Calu3 (cell line): ENCODE measurements around the gene ADCYAP1. TPM values are rescaled to one million over a fixed set of nuclear protein-coding genes. Genes with fewer than 3 reads are reported as not detected.

Experiments
- BruUV-seq: library from RNA; stranded (reverse); fragments of 400-500 nt; replicated peaks from 2 replicates; lab custom pipeline; 2021; lab: Mats Ljungman, UMichigan
- CTCF ChIA-PET: fragments of 300-600 bp; sonication (Branson Sonifier 250); formaldehyde crosslinking; loops from one replicate; lab custom pipeline; 2022; ENCODE audit warnings: antibody characterized with exemption; lab: Charles Lee
- DNase-seq: peaks from one replicate; pipeline ENCODE4 v3.0.0; 2022
- H3K27ac Mint-ChIP-seq: one replicate; pipeline ENCODE4 v1.8.0; 2022; ENCODE audit warnings: mixed read lengths; ENCODE audit not compliant: unreplicated experiment
- H3K27me3 Mint-ChIP-seq: one replicate; pipeline ENCODE4 v1.8.0; 2022; ENCODE audit warnings: mixed read lengths; ENCODE audit not compliant: unreplicated experiment
- H3K36me3 Mint-ChIP-seq: one replicate; pipeline ENCODE4 v1.8.0; 2022; ENCODE audit warnings: mild to moderate bottlenecking, moderate library complexity, mixed read lengths; ENCODE audit not compliant: insufficient read depth, unreplicated experiment
- H3K4me1 Mint-ChIP-seq: one replicate; pipeline ENCODE4 v1.8.0; 2022; ENCODE audit warnings: mild to moderate bottlenecking, low read depth, mixed read lengths; ENCODE audit not compliant: unreplicated experiment
- H3K4me3 Mint-ChIP-seq: one replicate; pipeline ENCODE4 v1.8.0; 2022; ENCODE audit warnings: mild to moderate bottlenecking, low read depth, moderate library complexity, mixed read lengths; ENCODE audit not compliant: unreplicated experiment
- H3K9me3 Mint-ChIP-seq: one replicate; pipeline ENCODE4 v1.8.0; 2022; ENCODE audit warnings: low read depth, mixed read lengths; ENCODE audit not compliant: unreplicated experiment
- CTCF ChIP-seq: fragments of 200-600 bp; IDR thresholded peaks from one replicate; pipeline ENCODE4 v1.8.0; 2022; ENCODE audit warnings: antibody characterized with exemption; ENCODE audit not compliant: unreplicated experiment
- intact Hi-C: fragments of 100-400 bp; cut with micrococcal nuclease; formaldehyde crosslinking; loops from one replicate; pipeline ENCODE4 v1.10.0; 2022; ENCODE audit not compliant: unreplicated experiment
- total RNA-seq: library from RNA; stranded (reverse); gene quantifications from 2 replicates; pipeline ENCODE4 v1.2.3, GENCODE V29; 2022

ADCYAP1 gene
- total RNA-seq, 1 experiment from 2014 or later = not detected

GRCh38 chr18:903701-904100 lies 970 bp upstream of the ADCYAP1 start:
- no peaks in the 10 kb centered on the region for H3K36me3 Mint-ChIP-seq
- H3K4me3 Mint-ChIP-seq = no peak overlapping the region
- CTCF ChIA-PET = no interaction called here
- H3K4me1 Mint-ChIP-seq = no peaks in the 10 kb centered on the region
- no peak overlapping the region for H3K27ac Mint-ChIP-seq
- H3K9me3 Mint-ChIP-seq = peaks cover 2% of the 10 kb centered on the region
- BruUV-seq = no TSS peak
- TF ChIP-seq CTCF = no peak
- intact Hi-C loops = no loop called here
- peak; percentile 50 for DNase-seq
- peaks cover 74% of the 10 kb centered on the region for H3K27me3 Mint-ChIP-seq

DNA sequence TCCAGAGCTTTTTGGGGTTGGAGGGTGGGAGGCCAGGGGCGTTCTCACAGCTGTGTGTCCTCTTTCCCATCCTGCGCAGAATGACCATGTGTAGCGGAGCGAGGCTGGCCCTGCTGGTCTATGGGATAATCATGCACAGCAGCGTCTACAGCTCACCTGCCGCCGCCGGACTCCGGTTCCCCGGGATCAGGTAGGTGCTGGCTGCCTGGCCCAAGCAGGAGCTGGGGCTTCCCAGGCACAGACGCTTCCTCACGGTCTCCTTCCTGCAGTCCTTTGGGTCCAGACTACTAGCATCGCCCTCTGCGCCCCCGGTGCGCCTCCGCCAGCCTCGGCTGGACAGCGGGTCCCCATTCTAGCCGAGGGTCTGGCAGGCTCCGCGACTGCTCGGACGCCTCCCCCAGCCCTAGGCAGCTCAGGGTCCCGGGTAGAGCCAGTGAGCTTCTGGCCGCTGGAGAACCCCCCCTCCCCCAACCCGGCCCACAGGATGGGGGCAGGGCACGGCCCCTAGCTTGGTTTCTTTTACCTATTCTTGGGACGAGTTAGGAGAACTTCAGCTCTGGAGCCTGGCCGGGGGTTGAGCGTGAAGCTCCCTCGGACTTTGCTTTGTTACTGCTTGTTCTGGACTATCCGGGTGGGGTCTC lies 756 bp downstream of the ADCYAP1 start:
- H3K27me3 Mint-ChIP-seq = peaks cover 56% of the 10 kb centered on the region
- CTCF ChIA-PET = no interaction called here
- BruUV-seq = no TSS peak

DNA sequence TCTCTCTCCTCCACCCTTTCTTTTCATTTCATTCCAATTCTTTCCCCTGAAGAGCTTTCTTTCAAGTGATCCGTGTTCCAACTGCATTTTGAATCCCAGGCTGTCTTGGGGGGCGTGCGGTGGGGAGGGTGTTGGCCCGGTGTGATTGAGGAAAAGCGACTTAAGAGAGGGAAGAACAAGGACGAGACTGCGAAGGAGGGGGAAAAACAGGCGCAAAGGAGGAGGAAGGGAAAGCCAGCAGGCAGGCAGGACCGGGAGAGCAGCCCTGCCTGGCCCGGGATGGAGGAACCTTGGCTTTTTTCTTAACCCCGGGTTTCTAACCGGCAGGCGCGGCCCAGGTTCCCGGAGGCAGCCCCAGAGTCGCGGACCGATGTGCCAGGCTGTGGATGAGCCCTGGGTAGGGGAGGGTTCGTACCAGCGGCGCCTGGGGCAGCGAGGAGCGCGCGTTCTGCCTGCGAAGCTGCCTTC lies 1.3 kb downstream of the ADCYAP1 start:
- CTCF ChIA-PET = no interaction called here
- no peak overlapping the region for H3K4me3 Mint-ChIP-seq
- H3K4me1 Mint-ChIP-seq = no peaks in the 10 kb centered on the region
- no peaks in the 10 kb centered on the region for H3K36me3 Mint-ChIP-seq
- no TSS peak for BruUV-seq
- intact Hi-C loops = no loop called here
- no peak overlapping the region for H3K27ac Mint-ChIP-seq
- H3K27me3 Mint-ChIP-seq = peaks cover 55% of the 10 kb centered on the region
- DNase-seq = no peak
- no peak for TF ChIP-seq CTCF
- peaks cover 5% of the 10 kb centered on the region for H3K9me3 Mint-ChIP-seq

More for the DNA sequence above, 756 bp downstream of the ADCYAP1 start:
- TF ChIP-seq CTCF = no peak
- no peaks in the 10 kb centered on the region for H3K36me3 Mint-ChIP-seq
- DNase-seq = no peak
- H3K4me3 Mint-ChIP-seq = no peak overlapping the region
- intact Hi-C loops = no loop called here
- no peak overlapping the region for H3K27ac Mint-ChIP-seq
- H3K9me3 Mint-ChIP-seq = peaks cover 5% of the 10 kb centered on the region
- no peaks in the 10 kb centered on the region for H3K4me1 Mint-ChIP-seq

GRCh38 chr18:906416-907114 lies 1.9 kb downstream of the ADCYAP1 start:
- H3K36me3 Mint-ChIP-seq = no peaks in the 10 kb centered on the region
- intact Hi-C loops = no loop called here
- DNase-seq = no peak

More at GRCh38 chr18:906416-907114, 1.9 kb downstream of the ADCYAP1 start:
- CTCF ChIA-PET = no interaction called here
- no peak for TF ChIP-seq CTCF
- H3K9me3 Mint-ChIP-seq = peaks cover 5% of the 10 kb centered on the region
- no peak overlapping the region for H3K4me3 Mint-ChIP-seq
- H3K27me3 Mint-ChIP-seq = peaks cover 55% of the 10 kb centered on the region
- H3K27ac Mint-ChIP-seq = no peak overlapping the region
- no TSS peak for BruUV-seq
- no peaks in the 10 kb centered on the region for H3K4me1 Mint-ChIP-seq
